GM18517 (cell line): Measurements from ENCODE around the gene BCKDHB.
"Not testable (repeated sequence)": the region's sequence is repeated elsewhere in the genome, so short reads cannot be mapped to it uniquely, and the experiment has no call there.

Experiments
- ATAC-seq: cut with Tn5 transposase; IDR thresholded peaks from one replicate; pipeline ENCODE4 v1.9.1; 2021; ENCODE audit warnings: mild to moderate bottlenecking, moderate library complexity; ENCODE audit not compliant: unreplicated experiment

Gene BCKDHB

DNA sequence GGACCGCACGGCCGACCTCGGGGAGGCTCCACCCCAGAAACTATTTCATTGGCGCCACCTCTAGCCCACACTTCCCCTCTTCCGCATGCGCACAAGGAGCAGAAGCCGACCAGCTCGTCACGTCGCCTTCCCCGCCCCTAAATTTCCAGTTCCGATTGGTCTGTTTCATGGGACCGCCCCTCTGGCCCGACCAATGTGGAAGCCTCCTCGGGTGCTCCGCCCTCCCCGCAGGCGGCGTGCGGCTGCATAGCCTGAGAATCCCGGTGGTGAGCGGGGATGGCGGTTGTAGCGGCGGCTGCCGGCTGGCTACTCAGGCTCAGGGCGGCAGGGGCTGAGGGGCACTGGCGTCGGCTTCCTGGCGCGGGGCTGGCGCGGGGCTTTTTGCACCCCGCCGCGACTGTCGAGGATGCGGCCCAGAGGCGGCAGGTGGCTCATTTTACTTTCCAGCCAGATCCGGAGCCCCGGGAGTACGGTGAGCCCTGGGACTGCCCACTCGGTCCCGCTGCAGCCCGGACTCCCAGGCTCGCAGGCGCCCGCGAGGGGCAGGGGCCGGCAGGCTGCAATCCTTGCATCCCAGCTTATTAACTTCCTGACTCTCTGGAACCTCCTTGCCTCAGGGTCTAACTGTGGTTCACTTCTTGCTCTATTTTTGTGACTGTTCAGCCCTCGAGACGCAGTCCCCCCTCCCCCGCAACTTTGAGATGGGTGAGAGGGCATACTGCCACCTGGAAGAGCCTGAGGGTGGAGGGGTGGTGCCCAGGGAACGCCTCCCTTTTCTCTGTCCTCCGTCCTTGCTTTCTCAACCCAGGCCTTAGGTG is at the start of gene BCKDHB:
TSS of gene BCKDHB (plus strand) at position 254 of the 818 bp plus-strand sequence. CDS start at position 277, 23 bp downstream.
- peak; percentile 99 for ATAC-seq

DNA sequence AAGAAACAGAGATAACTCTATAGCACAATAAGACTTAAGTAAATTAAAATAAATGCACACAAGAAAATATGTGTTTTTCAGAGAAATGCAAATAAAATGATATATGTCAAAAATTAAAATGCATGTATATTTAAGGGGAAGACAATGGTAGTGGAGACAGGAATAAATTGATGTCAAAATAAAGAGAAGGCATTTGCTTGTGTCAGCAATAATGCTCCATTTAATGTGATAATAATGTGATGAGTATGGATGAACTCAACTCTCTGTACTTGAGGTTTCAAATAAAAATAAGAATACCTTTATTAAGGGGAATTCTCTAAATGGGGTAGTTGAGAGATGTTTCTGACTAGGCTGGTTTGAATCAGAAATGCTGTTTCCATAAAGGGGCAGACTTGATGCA is 45.7 kb upstream of the BCKDHB start:
- ATAC-seq = no peak

DNA sequence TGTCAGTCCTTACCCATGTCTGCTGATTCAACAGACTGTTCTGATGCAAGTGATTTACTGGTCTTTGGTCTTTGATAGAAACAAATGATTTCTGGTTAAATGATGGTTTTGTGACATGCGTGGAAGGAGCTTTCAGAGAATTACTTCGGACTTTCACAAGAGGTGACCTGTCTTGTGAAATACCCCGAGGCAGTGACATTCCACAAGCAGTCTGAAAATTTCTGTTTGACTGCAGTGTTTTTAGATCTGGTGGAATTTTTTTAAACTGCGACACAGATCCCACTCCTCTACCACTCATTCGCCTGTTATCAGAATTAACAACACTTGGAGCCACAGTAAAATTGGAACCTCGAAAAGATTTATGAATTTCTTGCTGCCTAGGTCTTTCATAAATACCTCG is 38.3 kb upstream of the BCKDHB start:
- ATAC-seq = not testable (repeated sequence)

DNA sequence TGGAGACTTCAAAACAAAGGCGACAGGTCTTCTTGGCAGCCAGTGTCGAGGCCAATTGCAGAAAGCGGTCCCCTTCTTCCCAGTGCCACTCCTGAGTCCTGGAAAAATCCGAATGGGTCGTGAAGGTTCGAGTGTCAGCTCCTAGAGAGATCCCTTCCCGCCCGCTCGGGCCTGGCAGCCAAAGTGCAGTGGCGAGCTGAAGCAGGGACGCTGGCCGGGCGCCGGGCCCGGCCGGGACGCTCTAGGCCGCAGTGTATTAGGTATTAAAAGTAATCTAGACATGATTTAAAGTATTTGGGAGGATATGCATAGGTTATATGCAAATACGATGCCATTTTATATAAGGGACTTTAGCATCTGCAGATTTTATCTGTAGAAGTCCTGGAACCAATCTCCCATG is 36.0 kb upstream of the BCKDHB start:
- not testable (repeated sequence) for ATAC-seq

DNA sequence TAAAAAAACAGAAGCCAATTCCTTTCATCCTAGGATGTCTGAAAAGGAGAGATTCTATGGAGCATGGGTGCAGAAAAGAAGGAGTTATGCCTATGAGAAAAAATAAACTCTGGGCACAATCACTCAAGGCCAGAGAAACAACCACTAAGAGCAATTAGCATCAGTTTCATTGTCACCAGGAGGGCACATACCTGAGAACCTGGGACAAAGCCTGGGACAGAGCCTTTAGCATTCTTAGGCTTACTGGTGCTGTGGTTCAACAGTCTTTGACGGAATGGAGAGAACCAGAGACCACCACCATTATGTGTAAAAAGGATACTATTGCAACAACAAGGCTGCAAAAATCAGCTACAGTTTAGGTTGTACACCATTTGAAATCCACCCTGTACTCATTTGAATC is 29.4 kb upstream of the BCKDHB start:
- no peak for ATAC-seq

DNA sequence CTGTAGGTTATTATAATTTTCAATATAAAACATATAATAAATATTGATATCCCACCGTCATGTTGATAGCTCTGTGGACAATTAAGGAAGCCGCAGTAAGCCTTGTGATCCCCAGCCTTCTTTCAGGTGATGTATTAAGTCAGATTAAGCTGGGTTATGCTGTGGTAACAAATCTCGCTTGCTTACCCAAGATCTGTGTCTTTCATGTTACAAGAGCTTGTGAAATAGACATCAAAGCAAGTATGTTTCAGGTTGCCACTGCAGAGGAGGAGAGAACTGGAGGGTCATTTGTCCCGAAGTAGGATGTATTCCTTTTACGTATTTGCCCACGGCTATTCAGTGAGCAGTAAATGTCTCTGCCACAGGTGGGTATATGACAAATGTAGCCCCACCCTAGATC is 17.8 kb upstream of the BCKDHB start:
- no peak for ATAC-seq

DNA sequence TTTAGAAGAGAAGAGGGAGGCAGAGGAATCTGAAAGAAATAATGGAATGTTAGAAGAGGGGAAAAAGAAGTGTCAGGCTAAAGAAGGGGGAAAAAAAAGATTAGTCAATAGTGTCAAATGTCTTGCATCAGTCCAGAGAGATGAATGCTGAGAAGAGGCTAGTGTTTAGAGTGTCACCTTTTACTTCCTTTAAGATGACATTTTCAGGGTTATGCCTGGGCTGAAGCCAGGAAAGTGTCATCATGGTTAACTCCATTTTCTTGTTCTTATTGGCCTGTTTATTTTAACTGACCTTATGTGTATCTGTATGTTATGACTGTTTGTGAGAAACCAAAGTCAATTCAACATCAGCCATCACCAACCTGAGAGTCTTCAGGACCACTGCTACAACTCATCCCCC is 15.0 kb upstream of the BCKDHB start:
- ATAC-seq = no peak

DNA sequence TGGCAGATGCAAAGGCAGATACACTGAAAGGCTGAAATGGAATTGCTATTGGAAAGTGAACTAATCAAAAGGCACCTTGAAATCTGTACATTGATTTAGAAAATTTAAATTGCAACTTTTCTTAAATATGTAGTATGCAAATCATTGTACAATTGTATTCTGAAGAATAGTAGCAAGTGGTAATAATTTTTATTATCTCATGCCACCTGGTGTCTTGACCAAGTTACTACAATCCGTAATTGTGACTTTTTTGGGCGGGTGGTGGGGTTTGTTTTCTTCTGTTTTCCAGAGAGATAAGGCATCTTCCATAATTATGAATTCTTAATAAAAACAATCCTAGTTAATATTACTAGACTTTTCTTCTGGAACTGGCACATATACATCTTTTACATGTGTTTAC is 12.5 kb upstream of the BCKDHB start:
- ATAC-seq = peak; percentile 46

DNA sequence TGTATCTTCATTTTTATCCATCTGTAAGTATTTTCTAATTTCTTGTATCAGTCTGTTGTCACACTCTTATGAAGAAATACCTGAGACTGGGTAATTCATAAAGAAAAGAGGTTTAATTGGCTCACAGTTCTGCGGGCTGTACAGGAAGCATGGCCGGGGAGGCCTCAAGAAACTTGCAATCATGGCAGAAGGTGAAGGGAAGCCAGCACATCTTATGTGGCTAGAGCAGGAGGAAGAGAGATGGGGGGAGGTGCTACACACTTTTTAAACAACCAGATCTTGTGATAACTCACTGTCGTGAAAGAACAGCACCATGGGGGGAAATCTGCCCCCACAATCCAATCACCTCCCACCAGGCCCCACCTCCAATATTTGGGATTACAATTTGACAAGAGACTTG is 10.9 kb upstream of the BCKDHB start:
- ATAC-seq = no peak

DNA sequence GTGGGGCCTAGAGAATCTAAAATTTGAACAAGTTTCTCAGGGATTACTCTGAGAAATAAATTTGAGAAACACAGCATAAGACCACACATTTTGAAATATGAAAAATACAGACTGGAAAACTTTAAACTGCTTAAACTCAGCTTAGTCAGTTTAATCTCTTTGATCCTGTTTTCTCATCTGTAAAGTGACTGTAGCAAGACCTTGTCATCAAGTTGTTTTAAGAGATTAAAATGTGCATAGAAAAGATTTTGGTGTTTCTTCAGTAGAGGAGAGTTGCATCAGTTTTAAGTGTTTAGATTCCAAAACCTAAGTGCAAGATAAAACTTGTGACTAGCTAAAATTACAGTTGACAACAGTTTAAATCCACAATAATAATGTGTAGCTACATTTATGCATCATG is 8.1 kb upstream of the BCKDHB start:
- ATAC-seq = no peak

DNA sequence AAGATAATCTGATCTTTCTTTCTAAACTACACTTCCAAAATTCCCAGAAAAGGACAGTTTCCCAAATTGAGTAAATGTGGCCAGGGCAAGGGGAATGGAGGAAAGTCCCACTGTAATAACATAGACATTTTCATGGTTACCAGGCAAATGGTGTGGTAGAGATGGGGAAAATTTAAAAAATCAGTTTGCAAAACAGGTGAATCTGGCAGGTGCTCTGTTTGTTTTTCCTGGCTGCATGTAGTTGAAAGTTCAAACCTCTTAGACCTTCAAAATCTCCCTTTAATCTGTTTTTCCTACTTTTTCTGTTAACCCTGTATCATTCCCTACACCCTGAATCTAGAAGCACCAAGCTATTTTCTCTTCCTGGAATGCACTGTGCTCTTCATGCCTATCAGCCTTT is 2.0 kb upstream of the BCKDHB start:
- no peak for ATAC-seq

DNA sequence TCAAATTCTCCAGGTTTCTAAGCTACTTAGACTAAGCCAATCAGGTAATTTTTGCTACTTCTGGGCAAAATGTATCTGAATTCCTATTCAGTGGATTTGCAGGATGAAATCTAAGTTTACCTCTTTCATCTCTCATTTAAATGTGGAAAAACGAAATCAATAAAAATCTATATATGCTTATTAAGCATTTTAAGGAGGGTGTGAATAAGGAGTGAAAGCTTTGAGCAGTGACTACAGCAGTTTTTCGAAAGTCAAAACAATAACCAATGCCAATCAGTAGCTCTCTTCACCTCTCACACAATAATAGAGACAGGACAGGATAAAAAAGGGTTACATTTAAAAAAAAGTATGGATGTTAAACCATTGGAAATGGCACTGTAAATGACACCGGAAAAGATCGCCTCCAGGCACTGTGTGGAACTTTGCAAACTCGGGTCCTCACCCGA is 476 bp upstream of the BCKDHB start:
- peak; percentile 26 for ATAC-seq

DNA sequence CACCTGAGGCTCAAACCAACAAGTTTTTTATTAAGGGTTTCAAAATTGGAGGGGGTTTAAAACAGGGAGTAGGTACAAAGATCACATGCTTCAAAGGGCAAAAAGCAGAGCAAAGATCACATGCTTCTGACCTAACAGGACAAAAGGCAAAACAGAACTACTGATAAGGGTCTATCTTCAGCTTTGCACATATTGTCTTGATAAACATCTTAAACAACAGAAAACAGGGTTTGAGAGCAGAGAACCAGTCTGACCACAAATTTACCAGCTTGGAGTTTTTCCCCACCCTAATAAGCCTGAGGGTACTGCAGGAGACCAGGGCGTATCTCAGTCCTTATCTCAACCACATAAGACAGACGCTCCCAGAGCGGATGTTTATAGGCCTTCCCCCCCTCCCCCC is 16.1 kb downstream of the BCKDHB start:
- not testable (repeated sequence) for ATAC-seq

DNA sequence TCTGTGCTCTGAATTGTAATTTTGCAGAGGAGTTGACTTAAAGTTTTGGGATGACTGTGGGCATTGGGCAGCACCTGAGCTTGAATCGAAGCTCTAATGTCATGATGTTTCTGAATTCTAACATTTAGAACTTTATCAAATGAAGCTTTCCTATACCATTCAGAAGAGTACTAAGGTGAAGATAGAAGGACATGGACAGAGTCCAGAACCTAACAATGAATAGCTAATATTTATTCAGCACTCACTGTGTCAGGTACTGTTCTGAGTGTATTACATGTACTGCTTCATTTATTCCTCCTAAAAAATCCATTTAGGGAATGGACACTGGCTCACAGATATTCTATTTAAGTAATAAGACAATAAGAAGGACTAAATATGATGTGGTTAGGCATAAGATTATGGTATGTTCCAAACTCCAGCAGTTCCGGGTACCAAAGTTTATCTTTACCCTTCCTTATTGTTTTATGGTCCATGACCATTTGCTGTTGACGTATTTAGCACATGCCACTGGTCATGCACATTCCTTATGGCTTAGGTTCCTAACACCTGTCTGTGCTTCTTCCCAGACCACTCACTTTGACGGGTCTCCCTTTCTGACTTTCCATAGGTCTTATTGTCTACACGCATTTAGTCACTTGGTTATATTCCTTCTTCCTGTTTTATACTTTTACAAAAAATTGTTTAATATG is 20.3 kb downstream of the BCKDHB start:
- no peak for ATAC-seq

DNA sequence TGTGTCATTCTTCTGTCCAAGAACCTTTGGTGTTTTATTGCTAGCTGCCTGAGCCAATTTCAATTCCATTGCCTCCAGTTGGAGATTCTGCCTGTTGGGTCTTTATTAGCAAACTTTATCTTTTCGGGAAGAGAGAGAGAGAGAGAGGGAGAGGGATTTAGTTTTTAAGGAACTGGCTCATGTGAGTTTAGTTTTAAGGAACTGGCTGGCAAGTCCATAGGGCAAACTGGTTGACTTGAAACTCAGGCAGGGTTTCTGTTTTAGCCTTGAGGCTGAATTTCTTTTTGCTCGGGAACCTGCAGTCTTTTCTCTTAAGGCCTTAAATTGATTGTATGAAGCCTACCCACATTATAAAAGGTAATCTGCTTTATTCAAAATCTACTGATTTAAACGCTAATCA is 23.0 kb downstream of the BCKDHB start:
- ATAC-seq = no peak

DNA sequence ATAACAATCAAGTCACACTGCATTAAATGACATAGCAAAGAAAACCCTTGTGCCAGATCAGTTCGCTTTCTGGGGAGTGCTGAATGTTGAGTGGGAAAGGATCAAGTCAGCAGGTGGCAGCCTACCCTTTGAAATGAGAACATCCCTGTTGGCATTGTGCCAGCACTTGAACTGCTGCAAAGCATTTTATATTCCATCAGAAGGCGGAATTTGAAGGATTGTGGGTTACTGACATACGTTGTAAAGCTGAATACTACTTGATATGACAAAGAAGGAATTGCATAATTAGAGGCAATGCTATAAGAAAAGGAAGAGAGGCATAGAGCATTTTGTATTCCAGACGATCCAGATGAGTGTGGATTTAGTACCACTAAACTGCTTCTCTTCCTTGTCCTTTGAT is 26.5 kb downstream of the BCKDHB start:
- no peak for ATAC-seq

DNA sequence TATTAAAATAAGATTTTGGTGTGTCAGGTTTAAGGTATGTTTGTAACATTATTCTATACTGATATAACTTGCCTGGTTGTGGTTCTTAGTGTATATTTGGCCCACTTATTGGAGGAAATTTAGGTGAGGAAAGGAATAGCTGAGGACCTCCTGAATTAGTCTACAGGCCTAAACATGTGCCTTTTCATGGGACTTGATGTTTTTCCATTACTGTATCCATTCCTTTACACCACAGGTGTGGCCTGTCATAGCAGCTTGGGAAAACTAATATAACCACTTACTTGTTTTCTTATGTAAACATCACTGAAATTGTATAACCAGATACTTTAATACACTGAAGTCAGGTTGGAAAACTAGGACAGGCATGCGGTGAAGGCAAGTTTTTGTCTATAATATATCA is 27.6 kb downstream of the BCKDHB start:
- ATAC-seq = no peak

DNA sequence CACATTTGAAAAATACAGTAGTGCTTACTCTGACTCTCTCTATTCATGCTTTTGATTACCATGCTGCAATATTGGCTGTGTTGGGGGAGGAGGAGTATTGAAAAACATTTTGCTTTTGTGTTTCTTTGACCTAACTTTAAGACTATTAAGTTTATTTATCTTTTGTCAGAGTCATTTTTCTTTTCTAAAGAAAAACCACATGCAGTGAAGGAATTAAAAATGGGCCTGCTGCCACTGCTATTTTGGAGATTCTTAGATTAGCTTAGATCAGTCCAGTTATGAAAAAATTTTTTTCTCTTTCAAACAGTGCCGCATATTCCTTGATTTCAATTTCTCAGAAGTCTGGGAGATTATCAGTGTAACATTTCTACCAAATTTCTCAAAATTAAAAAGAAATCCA is 36.1 kb downstream of the BCKDHB start:
- no peak for ATAC-seq

DNA sequence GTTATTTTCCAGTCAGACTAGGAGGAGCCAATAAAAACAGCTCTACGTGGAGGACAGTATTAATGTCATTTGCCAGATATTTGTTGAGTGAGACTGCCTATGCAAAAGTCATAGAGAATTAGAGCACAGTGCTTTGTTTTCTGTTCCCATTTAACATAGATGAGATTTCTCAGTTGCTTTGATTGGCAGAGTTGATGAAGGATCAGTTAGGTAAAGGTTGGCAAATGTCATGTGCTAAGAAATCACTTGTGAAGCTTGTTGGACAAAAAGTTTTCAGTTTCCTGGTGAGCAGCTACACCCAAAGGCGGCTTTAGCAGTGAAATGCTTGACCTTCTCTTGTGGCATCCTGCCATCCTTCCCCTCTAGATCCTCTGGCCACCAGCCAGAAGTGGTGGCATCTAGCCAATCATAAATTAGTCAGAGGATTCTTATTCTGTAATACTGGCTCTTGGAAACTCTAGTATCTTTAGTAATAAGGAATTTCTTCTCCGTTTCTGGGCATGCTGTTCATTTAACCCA is 37.0 kb downstream of the BCKDHB start:
- ATAC-seq = no peak

DNA sequence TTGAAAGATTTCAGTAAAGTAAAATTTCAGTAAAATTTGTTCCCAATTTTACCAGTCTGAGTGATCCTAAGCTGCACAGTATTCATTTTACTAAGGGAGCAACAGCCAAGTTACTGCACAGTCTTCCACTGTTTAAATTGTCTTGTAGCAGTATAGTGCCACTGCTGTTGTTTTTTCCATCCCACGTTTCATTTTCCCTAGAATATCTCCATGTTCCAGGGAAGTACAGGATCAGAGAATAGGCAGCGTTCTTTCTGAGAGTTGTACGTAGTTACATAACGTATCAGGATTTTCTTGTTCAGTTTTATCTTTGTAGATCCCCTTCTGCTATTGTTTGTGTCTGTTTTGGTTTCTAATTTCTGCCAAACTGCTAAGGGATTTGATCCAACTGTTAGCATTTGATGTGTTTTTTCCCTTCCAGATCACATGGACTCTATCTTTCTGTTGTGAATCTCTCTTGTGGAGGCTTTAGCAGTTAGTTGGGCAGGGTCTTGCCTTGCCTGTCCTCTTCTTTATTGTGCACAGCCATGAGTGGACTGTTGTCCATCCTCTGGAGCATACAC is 38.4 kb downstream of the BCKDHB start:
- no peak for ATAC-seq

DNA sequence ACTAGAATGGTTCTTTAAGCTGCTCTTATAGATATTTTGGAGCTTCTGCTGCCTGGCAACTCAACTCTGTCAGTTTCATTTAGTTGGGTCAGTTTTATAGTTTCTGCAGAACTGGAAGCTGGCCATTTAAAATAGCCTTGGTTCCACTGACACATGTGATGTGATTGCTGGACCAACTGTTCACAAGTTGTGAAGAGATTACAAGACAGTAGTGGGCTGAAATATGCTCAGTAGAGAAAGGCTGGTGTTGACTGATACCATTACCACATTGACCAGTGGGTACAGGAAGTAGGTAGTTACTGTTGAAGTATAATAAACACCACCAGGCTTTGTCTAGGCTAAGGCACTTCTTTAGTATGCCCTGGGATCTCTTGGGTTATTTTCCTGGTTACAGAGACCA is 39.0 kb downstream of the BCKDHB start:
- peak; percentile 74 for ATAC-seq

DNA sequence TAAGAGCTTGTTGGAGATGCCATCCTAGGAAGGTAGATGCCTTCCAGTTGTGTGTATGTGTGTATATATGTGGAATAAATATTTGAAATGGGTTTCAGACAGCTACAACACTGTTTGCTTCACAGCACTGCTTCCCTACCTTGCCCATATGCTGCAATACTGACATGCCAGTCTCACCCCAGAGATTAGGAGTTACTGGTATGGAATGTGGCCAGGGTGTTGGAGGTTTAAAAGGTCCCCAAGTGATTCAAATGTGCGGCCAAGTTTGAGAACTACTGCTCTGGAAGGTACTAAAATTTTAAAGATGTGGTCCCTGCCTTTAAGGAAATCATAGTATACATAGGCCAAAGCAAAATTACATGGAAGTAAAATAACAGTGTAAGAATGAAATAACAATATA is 39.5 kb downstream of the BCKDHB start:
- ATAC-seq = no peak
